NCI-H1105 (cell line): ENCODE results near the gene FREY1.

Experiments
- DNase-seq: peaks from one replicate; lab custom pipeline; 2025; lab: John Stamatoyannopoulos, UW

Gene FREY1

DNA sequence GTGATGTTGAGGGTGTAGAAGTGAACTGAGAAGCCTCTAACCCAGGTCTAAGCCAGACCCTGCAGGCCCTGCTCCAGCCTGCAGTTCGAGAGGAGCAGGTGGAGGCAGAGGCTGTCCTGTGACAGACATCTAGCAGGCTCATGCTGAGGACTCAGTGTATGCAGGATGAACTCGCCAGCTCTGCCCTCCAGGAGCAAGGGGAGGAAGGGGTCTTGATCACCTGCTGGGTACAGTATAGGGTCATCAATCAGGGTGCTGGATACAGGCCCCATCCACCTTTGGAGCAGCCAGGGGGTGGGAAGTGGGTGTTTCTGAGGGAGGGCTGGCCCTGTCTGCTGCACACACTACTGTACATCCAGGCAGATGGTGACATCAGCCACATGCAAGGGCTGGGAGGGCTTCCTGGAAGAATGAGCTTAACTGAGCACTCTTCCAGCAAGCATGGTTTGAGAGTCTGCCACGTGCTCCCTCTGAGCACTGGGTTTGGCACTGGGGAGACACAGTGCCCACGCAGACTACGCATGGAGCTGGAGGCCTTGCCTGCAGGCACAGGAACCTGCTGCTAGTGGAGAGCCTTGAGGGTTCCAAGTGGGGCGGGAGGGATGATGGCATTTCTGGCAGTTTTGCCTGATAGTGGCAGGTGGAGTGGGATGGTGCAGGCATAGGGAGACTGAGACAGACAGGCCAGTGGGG is 12.4 kb downstream of the FREY1 start:
- no peak for DNase-seq

DNA sequence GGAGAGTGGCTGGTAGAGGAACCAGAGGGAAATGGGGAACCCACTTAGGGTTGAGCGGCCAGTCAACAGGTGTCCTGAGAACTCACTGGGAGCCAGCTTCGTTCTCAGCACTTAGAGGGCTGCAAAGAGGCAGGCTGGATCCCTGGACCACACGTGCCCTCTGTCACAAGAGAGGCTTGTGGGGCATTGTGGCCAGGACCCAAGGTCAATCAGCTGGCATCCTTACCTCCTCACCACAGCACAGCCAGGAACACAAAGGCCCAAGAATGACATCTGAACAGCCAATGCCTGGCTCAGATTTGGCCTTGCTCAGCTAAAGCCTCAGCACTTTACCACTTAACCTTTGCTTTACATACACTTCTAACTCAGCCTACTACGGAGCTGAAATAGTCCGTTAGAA is 14.2 kb downstream of the FREY1 start:
- no peak for DNase-seq

DNA sequence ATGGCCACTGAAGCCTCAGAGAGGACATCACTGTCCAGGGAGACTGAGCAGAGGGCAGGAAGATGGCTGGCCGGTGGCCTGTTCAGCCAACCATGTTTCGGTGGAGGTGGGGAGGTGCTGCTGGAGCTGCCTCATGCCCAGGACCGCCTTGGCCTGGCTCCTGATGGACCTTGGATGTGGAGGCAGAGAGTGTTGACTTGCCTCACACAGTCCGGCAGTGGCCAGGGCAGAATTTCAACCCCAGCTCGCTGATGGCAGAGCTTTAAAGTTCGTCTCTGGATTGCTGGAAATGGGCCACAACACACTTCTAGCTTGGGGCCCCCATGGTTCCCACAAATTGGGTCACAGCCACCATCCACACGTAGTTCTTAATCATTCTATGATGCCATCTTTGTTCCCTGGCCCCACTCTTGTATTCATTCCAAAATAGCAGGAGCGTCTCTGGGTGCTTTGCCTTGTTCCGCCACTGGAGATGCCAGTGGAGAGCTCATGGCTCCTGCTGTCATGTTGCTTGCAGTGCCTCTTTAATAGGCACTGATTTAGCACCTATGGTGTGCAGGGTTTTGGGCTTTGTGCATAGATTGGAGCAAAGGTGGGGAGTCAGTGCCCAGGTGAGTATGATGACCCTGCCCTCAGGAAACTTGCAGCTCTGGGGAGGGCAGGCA is 16.1 kb downstream of the FREY1 start:
- no peak for DNase-seq

DNA sequence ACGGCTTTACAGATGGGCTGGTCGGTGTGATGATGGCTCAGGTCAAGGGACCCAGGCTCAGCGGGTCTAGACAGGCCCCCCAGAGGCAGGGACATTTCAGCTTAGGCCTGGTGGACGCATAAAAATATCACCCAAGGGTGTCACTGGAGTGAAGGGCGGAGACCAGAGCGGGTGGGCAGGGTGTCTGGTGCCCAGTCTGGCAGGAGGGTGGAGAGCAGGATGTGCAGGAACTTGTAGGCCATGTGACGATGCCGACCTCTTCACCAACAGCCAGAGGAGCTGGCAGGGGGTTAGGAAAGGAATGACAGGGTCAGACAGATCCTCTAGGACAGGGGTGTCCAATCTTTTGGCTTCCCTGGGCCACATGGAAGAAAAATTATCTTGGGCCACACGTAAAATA is 17.1 kb downstream of the FREY1 start:
- DNase-seq = no peak

DNA sequence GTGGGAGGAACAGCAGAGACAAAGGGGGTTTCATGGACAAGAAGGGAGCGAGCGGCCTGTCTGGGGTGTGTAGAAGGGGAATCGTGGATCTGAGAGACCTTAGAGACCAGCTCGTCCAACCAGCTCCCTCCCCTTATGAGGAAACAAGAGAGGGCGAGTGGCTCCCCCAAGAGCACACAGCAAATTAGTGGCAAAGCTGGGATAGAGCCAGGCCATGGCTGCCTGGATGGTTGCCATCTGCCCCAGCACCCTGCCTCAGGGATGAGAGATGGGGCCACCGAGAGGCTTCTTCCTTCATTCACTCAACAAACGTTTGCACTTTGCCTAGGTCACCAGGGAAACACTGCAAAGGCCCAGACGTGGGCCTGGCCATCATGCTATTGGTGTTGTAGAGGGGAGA is 17.5 kb downstream of the FREY1 start:
- DNase-seq = no peak

DNA sequence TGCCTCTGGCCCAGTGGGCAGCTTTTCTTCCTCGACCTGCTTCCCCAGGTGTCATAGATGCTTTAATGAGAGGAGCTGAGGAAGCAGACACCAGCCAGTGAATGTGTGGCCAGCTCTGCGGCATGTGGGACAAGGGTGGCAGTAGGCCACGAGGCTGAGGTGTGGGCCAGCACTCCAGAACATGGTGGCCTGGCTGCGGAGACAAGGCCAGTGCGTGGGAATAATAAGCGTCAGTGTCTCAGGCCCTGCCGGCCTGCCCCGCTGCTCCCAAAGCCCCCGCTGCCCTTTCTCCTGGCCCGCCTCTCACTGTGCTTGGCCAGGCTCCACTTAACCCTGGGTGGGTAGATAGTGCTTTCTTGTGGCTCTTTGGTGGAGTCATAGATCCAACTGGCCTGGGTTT is 19.5 kb downstream of the FREY1 start:
- no peak for DNase-seq

DNA sequence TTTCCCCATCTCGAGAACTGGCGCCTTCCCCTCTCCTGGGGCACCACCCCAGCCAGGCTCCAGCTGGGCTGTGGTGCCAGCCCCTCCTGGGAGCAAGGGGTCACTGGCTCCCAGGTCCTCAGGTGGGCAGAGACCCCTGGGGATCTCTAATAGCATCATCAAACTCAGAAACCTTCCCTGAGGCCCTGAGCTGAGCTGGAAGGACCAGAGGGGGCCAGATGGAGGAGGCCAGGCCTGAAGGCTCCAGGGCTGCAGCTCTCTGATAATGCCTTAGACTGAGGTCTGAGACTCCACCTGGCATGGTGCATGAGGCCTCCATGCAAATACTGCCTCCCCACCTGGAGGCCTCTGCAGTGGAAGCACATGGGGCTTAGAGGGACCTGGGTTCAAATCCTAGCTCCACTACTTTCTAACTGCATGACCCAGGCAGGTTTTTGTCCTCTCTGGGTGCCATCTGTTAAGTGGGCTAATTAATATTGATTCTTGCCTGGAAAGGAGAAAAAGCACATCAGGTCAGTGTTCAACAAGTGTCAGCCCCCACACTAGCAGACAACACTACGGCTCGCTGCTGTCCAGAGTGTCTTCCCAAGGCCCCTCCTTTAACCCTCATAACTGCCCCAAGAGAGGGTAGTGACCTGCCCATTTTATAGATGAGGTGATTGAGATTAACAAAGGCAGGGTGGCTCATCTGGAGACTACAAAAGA is 20.1 kb downstream of the FREY1 start:
- DNase-seq = no peak

DNA sequence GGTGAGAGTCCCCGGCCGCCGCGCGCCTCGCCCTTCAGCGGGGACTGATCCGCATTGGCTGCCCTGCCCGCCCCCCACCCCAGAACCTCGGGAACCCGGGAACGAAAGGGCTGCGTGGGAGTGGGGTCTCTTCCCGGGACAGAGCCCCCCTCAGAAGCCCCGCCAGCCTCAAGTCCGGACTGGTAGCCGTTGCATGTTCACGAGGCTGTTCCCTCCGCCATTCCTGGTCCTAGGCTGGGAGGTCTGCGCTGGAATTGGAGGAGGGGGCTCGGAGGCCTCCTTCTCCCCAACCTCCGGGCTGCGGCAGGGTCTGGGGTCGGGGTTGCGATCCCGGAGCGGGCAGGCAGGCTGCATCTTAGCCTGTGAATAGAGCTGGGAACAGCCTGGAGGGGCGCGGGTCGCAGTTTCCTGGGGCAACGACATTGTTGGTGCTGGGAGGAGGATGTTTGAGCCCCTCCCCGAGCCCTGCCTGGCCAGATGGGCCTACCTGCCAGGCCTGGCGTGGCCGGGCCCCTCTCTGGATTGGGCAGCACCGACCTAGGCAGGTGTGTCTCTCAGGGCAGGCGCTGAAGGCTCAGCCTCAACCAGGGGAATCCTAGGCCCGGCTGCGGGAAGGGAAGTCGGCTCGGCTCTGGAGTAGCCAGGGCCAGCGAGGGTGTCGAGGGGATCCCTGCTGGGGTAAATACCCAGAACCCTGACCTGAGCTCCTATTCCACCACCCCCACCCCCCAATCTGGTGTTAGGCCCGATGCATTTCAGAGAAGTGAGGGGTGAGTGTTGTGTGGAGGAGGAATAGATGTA is 20.9 kb downstream of the FREY1 start:
- DNase-seq = peak; percentile 16

DNA sequence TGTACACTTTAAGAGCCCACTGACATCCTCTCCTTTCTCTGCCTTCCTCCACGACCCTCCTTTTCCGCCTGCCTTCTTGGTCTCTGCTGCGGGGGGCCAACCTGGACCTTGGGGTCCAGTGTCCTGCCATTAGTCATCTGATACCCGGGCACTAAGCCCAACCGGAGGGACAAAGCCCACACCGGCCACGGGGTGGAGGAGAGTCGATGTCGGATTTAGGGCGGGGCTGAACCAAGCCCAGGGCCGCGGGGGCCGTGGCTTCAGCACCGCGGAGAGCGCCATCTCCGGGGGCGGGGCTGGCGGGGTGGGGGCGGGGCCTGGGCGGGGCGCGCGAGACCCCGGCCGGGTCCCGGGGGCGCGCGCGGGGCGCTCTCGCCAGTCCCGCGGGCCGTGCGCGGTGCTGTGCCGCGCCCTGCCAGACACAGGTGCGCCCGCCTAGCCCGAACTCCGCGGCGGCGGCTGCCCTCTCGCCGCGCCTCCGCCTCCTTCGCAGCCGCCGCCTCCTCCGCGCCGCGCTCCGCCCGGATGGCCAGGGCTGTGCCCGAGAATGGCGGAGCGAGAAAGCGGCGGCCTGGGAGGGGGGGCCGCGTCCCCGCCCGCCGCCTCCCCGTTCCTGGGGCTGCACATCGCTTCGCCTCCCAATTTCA is 21.7 kb downstream of the FREY1 start, which contains the start of gene MAPK8IP1:
MAPK8IP1 (plus strand) TSS at position 378 of the 647 bp plus-strand sequence; CDS start at position 548, 170 bp downstream.
- DNase-seq = peak; percentile 77

DNA sequence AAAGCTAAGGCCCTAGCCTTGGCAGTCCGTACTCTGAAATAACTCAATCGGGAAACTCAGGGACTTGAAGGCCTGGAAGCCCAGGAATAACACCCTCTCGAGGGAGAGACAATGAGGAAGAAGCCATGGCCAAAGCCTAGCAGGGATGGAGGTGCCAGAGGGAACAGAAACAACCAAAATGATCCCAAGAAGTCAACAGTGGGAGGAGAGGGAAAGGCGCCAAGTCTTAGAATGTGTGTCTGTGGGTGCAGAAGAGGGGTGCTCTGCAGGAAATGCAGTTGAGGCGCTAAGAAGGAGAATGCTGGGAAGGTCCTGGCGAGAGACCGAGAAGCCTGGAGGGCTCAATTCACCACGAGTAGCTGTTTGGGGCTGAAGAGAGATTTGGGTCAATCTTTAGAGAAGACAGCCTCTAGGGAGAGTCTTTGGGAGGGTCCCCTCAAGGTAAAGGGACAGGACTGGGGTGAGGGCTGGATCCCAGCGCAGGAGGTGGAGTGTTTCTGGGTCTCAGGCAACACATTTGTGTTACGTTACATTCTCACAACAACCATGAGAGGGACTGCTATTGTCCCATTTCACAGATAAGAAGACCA is 22.4 kb downstream of the FREY1 start:
- no peak for DNase-seq

DNA sequence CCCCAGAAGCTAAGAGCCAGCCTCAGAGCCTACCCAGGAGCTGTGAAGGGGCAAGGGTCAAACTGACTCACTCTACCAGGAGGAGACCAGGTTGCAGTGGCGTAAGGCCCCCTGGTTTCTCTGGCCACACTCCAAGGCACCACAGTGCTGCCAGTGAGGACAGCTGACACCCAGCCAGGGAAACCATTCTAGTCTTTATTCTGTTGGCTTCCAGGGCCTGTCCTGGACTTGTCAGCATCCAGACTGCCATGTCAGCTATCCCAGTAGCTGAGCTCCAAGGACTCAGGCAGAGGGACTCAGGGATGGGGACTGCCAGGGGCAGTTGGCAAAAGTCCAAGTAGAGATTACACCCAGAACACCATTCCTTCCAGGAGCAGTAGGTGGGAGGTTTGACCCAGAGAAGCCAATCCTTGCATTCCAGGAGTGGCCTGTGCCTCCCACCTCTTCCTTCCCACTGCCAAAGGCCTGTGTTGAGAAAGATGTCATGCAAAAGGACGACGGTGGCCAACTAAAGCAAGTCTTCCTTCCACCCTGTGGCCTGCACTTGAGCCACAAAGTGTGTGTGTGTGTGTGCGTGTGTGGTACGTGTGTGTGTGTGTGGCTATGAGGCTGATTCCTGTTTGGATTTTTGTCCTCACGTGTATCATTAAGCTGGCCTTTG is 25.2 kb downstream of the FREY1 start:
- peak; percentile 38 for DNase-seq

DNA sequence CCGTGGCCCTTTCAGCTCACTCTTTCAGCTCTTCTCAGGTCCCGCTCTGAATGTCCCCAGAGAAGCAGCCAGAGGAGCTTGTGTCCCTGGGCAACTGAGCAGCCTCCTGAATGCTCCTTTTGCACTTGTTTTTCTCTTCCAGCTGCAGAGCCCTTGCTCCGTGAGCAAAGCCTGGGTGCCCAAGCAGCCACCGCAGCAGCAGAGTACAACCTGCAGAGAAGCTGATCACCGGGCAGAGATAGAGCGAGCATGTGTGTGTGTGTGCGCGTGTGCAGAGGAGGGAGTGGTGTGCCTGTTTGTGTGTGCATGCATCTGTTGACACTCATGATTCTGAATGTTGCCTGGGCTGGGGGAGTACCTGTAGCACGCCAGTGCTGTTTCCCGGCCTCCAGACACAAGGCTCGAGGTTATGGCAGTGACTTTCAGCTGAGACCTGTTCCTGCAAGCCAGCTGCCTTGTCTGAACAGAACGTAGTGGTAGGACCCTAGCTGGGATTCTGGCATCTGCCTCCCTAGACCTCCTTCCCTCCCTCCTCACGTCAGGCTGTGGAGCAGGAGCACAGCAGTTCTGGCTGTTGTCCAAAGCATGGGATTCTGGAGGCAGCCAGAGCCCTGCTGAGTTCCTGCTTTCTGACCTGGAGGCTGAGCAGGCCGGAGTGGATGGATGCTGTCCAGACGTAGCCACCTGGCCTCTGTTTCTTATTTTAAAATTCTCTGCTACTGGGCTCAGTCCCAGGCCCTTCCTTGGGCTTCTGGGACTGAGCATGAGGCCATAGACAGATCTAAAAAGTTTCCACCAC is 26.1 kb downstream of the FREY1 start:
- DNase-seq = no peak

DNA sequence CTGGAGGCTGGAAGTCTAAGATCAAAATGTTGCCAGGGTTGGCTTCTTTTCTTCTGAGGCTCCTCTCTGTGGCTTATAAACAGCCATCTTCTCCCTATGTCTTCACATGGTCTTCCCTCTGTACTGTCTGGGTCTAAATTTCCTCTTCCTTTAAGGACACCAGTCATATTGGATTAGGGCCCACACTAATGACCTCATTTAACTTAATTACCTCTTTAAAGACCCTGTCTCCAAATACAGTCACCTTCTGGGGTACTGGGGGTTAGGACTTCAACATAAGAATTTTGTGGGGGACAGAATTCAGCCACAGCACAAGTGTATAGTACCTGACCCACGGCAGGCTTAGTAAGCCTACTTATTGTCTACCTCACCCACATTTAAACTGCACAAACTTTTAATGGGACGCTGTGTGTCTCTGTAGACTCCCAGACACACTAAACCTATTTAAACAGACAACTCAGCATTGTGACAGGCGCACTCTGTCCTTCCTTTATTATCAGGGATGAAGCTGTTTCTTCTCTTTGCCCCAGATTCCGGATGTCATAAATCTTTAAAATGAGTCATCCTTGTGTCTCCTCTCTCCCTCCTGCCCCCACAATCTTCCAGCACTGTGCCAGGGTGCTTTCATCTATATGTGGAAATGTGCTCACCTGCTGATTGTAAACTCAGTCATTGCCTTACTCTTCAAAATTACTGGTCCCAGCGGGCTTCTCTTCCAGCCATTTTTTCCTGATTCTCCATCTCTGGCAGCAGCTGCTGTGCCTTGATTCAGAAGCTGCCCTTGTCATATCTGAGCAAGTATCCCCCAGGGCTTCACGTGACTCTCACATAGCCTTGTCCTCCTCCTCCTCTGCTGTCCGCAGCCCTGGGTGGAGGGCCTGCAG is 27.0 kb downstream of the FREY1 start:
- DNase-seq = no peak

DNA sequence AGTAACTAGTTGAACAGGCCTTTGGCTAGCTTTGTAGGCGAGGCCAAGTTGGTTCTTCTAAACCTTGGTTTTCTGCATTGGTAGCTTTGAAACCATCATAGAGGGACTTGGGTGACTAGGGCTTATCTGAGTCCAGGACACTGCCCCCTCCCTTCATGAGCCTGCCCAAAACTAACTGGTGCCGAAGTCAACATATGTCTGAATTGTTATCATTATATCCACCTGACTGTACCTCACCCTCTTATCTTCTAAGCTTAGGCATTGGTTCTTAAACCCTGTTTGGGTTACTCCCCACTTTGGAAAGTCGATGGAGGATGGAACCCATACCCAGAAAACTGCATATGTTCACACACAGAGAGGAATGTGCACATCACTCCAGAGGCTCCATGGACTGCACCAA is 29.2 kb downstream of the FREY1 start:
- no peak for DNase-seq

DNA sequence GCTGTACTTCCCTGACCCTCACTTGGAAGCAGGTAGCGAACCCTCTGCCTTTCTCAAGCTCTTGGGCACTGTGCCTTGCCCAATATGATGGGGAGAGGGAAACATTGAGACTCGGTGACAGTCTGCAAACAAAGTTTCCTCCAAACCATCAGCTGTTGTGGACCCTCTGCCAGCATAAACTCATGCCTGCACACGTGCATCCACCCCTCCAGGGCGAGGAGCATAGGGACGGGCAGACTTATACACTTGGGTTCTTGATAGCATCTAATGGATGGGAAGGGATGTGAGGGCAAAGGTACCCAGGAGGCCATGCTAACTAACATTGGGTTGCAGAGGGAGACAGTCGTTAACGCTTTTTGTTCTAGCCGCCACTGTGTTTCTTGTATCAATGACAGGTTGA is 29.9 kb downstream of the FREY1 start:
- no peak for DNase-seq

DNA sequence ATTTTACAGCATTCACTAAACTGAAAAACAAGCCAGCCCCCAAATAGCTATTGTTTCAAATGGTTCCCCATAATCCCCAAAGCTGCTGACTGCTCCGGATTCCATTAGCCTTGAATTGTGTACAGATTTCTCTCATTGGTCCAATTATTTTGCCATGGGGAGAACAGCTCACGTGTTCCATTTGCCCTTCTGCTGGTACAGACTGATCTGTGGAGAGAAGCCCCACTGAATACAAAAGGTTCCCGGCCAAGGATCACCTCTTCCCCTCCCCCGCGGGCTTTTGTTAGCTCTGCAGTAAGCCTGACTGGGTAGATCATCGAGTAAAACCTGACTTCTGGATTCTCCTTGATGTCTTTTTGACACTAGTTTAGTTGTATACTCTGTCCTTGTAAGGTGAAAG is 30.7 kb downstream of the FREY1 start:
- DNase-seq = no peak

DNA sequence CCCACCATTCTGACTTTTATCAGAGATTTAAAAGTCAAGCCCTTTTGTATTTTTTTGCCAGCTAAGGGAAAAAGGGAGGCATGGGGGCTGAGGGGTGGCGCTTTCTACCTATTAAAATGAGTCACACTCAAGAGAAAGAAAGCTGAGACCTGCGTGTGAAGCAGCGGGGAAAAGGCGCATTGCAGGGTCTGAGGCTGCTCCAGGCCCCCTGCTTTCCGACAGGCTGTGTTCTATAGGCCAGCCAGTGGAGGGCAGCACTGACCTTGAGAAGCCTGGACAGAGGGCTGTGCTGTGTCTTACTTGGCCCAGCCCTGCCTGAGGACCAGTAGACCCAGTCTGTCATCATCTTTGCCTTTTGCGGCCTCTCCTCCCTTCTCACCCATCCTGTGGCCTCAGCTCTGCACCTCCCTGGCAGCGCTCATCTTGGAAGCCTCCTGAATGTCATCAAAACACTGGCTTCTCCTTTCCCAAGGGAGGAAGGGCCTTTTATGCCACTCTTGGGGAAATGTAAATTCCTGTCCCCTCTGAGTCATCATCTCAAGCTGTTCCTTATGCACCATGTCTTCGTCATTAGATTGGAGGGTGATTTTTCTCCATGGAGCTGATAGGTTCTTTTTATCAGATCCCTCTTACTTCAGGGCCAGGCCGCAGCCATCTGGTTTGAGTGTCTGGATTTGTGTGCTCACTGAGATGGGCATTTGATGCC is 34.3 kb downstream of the FREY1 start:
- DNase-seq = peak; percentile 55

DNA sequence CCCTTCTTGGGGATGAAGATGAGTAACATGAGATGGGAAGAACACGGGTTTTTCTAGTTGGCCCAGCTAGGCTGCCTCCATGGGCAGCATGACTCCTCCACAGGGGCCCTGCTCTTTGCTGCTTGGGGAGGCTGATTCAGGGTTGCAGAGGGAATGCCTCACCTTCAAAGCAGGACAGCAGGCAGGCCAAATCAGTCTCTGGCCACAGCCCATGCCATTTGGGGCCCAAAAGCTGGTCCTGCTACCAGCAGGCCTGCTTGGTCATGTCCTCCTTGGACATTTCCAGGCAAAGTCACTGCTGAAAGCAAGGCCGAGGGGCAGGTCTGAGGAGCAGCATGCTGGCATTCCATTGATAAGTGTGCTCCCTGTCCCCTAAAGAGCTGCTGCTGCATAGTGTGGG is 35.4 kb downstream of the FREY1 start:
- DNase-seq = no peak
